Endodermal cell (in vitro differentiated cells): ENCODE data around the gene SYT17. TPM values are rescaled to one million over a fixed set of nuclear protein-coding genes. Genes with fewer than 3 reads are reported as not detected.

Source experiments
- DNase-seq: peaks from one replicate; pipeline ENCODE4 v3.0.0-alpha.2; 2017
- H3K27ac ChIP-seq: 2 replicates; pipeline ENCODE4 v1.5.1; 2013; ENCODE audit warnings: mild to moderate bottlenecking, low read depth, low read length, moderate library complexity
- H3K27me3 ChIP-seq: 2 replicates; pipeline ENCODE4 v1.6.1; 2013; ENCODE audit warnings: mild to moderate bottlenecking, low read length, moderate library complexity; ENCODE audit not compliant: insufficient read depth, control insufficient read depth, poor library complexity, severe bottlenecking
- H3K36me3 ChIP-seq: 2 replicates; pipeline ENCODE4 v1.7.0; 2013; ENCODE audit warnings: mild to moderate bottlenecking, low read length, moderate library complexity; ENCODE audit not compliant: control insufficient read depth, insufficient read depth
- H3K4me1 ChIP-seq: one replicate; pipeline ENCODE4 v1.7.0; 2013; ENCODE audit warnings: low read length; ENCODE audit not compliant: control insufficient read depth, insufficient read depth
- H3K4me3 ChIP-seq: 2 replicates; pipeline ENCODE4 v1.5.1; 2013; ENCODE audit warnings: mild to moderate bottlenecking, low read length, moderate library complexity
- H3K9ac ChIP-seq: 2 replicates; pipeline ENCODE4 v1.6.1; 2013; ENCODE audit warnings: mild to moderate bottlenecking, low read length, moderate library complexity; ENCODE audit not compliant: poor library complexity, severe bottlenecking; ENCODE audit errors: extremely low read depth
- H3K9me3 ChIP-seq: 2 replicates; pipeline ENCODE4 v1.6.1; 2013; ENCODE audit warnings: mild to moderate bottlenecking, low read length, moderate library complexity; ENCODE audit not compliant: control insufficient read depth
- H3K27ac Mint-ChIP-seq: 2 replicates; pipeline ENCODE4 v1.8.0; 2020; ENCODE audit warnings: mixed read lengths
- H3K27me3 Mint-ChIP-seq: 2 replicates; pipeline ENCODE4 v1.8.0; 2021; ENCODE audit warnings: mild to moderate bottlenecking, mixed read lengths; ENCODE audit not compliant: insufficient read depth
- H3K36me3 Mint-ChIP-seq: 2 replicates; pipeline ENCODE4 v1.8.0; 2020; ENCODE audit warnings: low read depth, mixed read lengths
- H3K4me1 Mint-ChIP-seq: 2 replicates; pipeline ENCODE4 v1.8.0; 2020; ENCODE audit warnings: mixed read lengths
- H3K4me3 Mint-ChIP-seq: 2 replicates; pipeline ENCODE4 v1.8.0; 2020; ENCODE audit warnings: mild to moderate bottlenecking, moderate library complexity, mixed read lengths
- H3K9me3 Mint-ChIP-seq: 2 replicates; pipeline ENCODE4 v1.8.0; 2020; ENCODE audit warnings: mild to moderate bottlenecking, mixed read lengths
- CTCF ChIP-seq: fragments of 200-600 bp; sonication (generic); conservative IDR thresholded peaks from 2 replicates; pipeline ENCODE4 v1.5.0; 2021; ENCODE audit warnings: antibody characterized with exemption, mild to moderate bottlenecking
- WGBS, 2 experiments: methylation state at CpG; one replicate each; pipeline versions ENCODE4 v1.1.5 to v1.1.7; 2013; ENCODE audit warnings: missing lambda C conversion rate in 2 of 2, mixed read lengths in 1 of 2; ENCODE audit not compliant: insufficient coverage in 1 of 2, insufficient read length in 1 of 2; 5-methylcytosine and 5-hydroxymethylcytosine counted together
- long read RNA-seq, 4 experiments: library from polyadenylated mRNA in 2 of 4; library from RNA in 1 of 4; library from capped mRNA in 1 of 4; stranded (forward) in 3 of 4; unstranded in 1 of 4; transcript quantifications; one replicate each; pipeline ENCODE4 v2.0.0, GENCODE V29; 2020 to 2021; ENCODE audit warnings: inconsistent platforms in 1 of 4
- polyA plus RNA-seq, 2 experiments: library from polyadenylated mRNA; stranded (reverse); fragments of 50-300 nt; gene quantifications; one replicate each; pipeline ENCODE4 v1.2.3, GENCODE V29; 2013
- total RNA-seq, 2 donors: library from RNA; stranded (reverse); fragmentation: NEBNext Ultra II Directional in 1 of 2; extraction: Animal tissue kit (Norgen Biotek cat#: 25700) in 1 of 2; gene quantifications; 2 replicates in 1 of 2; 3 replicates in 1 of 2; pipeline ENCODE4 v1.2.1, GENCODE V29; 2021

Gene SYT17, protein sequence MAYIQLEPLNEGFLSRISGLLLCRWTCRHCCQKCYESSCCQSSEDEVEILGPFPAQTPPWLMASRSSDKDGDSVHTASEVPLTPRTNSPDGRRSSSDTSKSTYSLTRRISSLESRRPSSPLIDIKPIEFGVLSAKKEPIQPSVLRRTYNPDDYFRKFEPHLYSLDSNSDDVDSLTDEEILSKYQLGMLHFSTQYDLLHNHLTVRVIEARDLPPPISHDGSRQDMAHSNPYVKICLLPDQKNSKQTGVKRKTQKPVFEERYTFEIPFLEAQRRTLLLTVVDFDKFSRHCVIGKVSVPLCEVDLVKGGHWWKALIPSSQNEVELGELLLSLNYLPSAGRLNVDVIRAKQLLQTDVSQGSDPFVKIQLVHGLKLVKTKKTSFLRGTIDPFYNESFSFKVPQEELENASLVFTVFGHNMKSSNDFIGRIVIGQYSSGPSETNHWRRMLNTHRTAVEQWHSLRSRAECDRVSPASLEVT
- total RNA-seq, result 10 to 100 TPM; 11.2 to 11.5 TPM
- 7.0 TPM for polyA plus RNA-seq (2013, experiment 1 of 2)
- polyA plus RNA-seq (2013, experiment 2 of 2), result 7.9 TPM
- long read RNA-seq, experiment 1, partial matches to known transcripts, result 2 of 7 reads
- long read RNA-seq, experiment 1, other reads (novel, unspliced or antisense), result 4 of 7 reads
- long read RNA-seq, experiment 2, partial matches to known transcripts, result 1 of 9 reads
- long read RNA-seq, experiment 2, other reads (novel, unspliced or antisense), result 8 of 9 reads
- long read RNA-seq, experiment 3, partial matches to known transcripts, result 0 of 2 reads
- long read RNA-seq, experiment 3, other reads (novel, unspliced or antisense), result 2 of 2 reads
- long read RNA-seq, experiment 4, partial matches to known transcripts, result 0 of 3 reads
- long read RNA-seq, experiment 4, other reads (novel, unspliced or antisense), result 3 of 3 reads

DNA sequence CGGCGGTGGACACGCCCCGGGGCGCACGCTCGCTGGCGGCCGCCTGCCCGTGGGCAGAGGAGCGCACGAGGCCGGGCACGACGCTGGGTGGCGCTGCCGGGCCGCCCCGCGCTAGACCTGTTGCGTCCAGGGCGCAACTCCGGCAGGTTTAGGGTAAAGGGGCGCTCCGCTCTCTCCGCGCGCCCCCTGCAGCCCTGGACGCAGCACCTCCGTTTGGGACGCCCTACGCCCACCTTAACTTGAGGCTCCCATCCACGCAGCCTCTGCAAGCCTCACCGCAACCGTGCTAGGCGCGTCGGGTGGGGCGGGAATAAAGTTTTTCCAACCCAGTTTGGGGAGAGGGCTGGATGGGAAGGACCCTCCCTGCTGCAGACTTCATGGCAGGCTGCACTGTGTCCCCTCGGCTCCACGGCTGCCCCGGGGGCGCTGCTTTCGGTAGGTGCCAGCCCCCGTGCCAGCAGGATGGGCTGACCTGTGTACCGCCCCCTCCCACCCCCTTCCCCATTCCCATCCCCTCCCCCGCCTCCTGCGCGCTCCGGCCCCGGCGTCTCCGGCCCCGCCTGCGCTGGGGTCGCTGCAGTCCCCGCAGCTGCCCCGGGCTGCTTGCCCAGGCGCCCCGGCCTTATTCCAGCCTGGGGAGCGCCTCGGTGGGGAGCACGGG lies at the start of gene SYT17:
Gene SYT17, plus strand, starts transcription at position 531 of the 661 bp plus-strand sequence. CDS start 407 bp downstream, outside the sequence.
- Mint-ChIP-seq H3K27me3 (peaks cover 21% of the 10 kb centered on the region), H3K9me3 (peaks cover 6% of the 10 kb centered on the region), H3K36me3 (no peaks in the 10 kb centered on the region), H3K4me3 (peak within 1 kb of the TSS; percentile 65), H3K27ac (no peak within 1 kb of the TSS), H3K4me1 (peaks cover 12% of the 10 kb centered on the region)
- DNase-seq, result peak; percentile 91
- Histone ChIP-seq H3K27me3 (peaks cover 9% of the 10 kb centered on the region), H3K9me3 (peaks cover 7% of the 10 kb centered on the region), H3K4me3 (peak within 1 kb of the TSS; percentile 80), H3K9ac (peak within 1 kb of the TSS; percentile 59), H3K4me1 (peaks cover 3% of the 10 kb centered on the region), H3K27ac (no peak within 1 kb of the TSS), H3K36me3 (no peaks in the 10 kb centered on the region)
- TF ChIP-seq CTCF, result peak; percentile 94
- WGBS, 2 experiments, result 0 to 1% methylated on average over 16 to 63 of the region's 63 CpGs

- Mint-ChIP-seq H3K4me3 (no peak overlapping the region), H3K36me3 (peaks cover 5% of the 10 kb centered on the region), H3K9me3 (no peaks in the 10 kb centered on the region), H3K4me1 (peaks cover 24% of the 10 kb centered on the region), H3K27me3 (peaks cover 7% of the 10 kb centered on the region), H3K27ac (no peak overlapping the region)
- peaks cover 20% of the 10 kb centered on the region for H3K4me1 ChIP-seq
- TF ChIP-seq CTCF, result no peak
- no peak for DNase-seq
- 88 to 91% methylated on average over 5 to 6 of the region's 6 CpGs for WGBS, 2 experiments
- H3K36me3 ChIP-seq, result peaks cover 12% of the 10 kb centered on the region
- no peak overlapping the region for H3K9ac ChIP-seq
- H3K27ac ChIP-seq, result no peak overlapping the region
- H3K27me3 ChIP-seq, result no peaks in the 10 kb centered on the region
- no peaks in the 10 kb centered on the region for H3K9me3 ChIP-seq
- no peak overlapping the region for H3K4me3 ChIP-seq
Measured at GRCh38 chr16:19118938-19119431, 49.1 kb upstream of the SYT17 start.

GRCh38 chr16:19119564-19119963 lies 48.5 kb upstream of the SYT17 start:
- Histone ChIP-seq H3K9me3 (no peaks in the 10 kb centered on the region), H3K27me3 (no peaks in the 10 kb centered on the region), H3K27ac (no peak overlapping the region), H3K4me3 (no peak overlapping the region), H3K36me3 (peaks cover 12% of the 10 kb centered on the region), H3K9ac (no peak overlapping the region), H3K4me1 (peaks cover 20% of the 10 kb centered on the region)
- TF ChIP-seq CTCF, result no peak
- 94% methylated on average over 3 of the region's 5 CpGs; no CpG with 5 or more reads in 1 of the 2 experiments for WGBS, 2 experiments
- peaks cover 24% of the 10 kb centered on the region for H3K4me1 Mint-ChIP-seq
- H3K4me3 Mint-ChIP-seq, result no peak overlapping the region
- H3K9me3 Mint-ChIP-seq, result no peaks in the 10 kb centered on the region
- H3K27ac Mint-ChIP-seq, result no peak overlapping the region
- peaks cover 5% of the 10 kb centered on the region for H3K36me3 Mint-ChIP-seq
- H3K27me3 Mint-ChIP-seq, result peaks cover 6% of the 10 kb centered on the region
- no peak for DNase-seq
